NB4 (cell line): ENCODE data around the gene ROMO1.

ENCODE experiments used
- DNase-seq: peaks from one replicate; pipeline ENCODE4 v3.0.0; 2010; ENCODE audit warnings: low read depth
- H3K4me3 ChIP-seq: one replicate; pipeline ENCODE4 v1.5.1; 2011; ENCODE audit warnings: mild to moderate bottlenecking, low read depth, low read length, moderate library complexity
- CTCF ChIP-seq: IDR thresholded peaks from one replicate; pipeline ENCODE4 v1.5.1; 2012; ENCODE audit warnings: low read depth, low read length
- MAX ChIP-seq: IDR thresholded peaks from 2 replicates; pipeline ENCODE4 v1.6.1; 2011; ENCODE audit warnings: low read depth, low read length
- MYC ChIP-seq: IDR thresholded peaks from 2 replicates; pipeline ENCODE4 v1.6.1; 2011; ENCODE audit warnings: low read depth, low read length
- POLR2A ChIP-seq: IDR thresholded peaks from 2 replicates; pipeline ENCODE4 v1.6.1; 2011; ENCODE audit warnings: mild to moderate bottlenecking; ENCODE audit not compliant: insufficient read length; ENCODE audit errors: extremely low read depth

ROMO1 gene

GRCh38 chr20:35699127-35699956 is at the start of gene ROMO1, which contains the start of gene NFS1:
Gene ROMO1 (plus strand): TSS chr20:35699405. CDS start chr20:35699633, 228 bp downstream.
Gene NFS1 (minus strand): TSS chr20:35699352. CDS start chr20:35699288, 64 bp downstream.
- DNase-seq, result peak; percentile 95
- peak within 1 kb of the TSS; percentile 96 for H3K4me3 ChIP-seq
- TF ChIP-seq MYC (peak; percentile 87), POLR2A (peak; percentile 81), MAX (peak; percentile 81), CTCF (no peak)

GRCh38 chr20:35650632-35651031 is 48.6 kb upstream of the ROMO1 start:
- TF ChIP-seq POLR2A, result no peak
- TF ChIP-seq MYC, result no peak
- TF ChIP-seq MAX, result no peak
- TF ChIP-seq CTCF, result no peak
- H3K4me3 ChIP-seq, result no peak overlapping the region
- no peak for DNase-seq

- no peak for DNase-seq
- no peak for TF ChIP-seq MAX
- TF ChIP-seq MYC, result no peak
- TF ChIP-seq CTCF, result no peak
- TF ChIP-seq POLR2A, result no peak
Observed at GRCh38 chr20:35651958-35652357, 47.2 kb upstream of the ROMO1 start.

GRCh38 chr20:35652641-35653429 is 46.4 kb upstream of the ROMO1 start:
- TF ChIP-seq CTCF (no peak), MYC (no peak), MAX (no peak), POLR2A (no peak)
- no peak for DNase-seq
- H3K4me3 ChIP-seq, result no peak overlapping the region

More at GRCh38 chr20:35651958-35652357, 47.2 kb upstream of the ROMO1 start:
- H3K4me3 ChIP-seq, result no peak overlapping the region

GRCh38 chr20:35653430-35653734 is 45.8 kb upstream of the ROMO1 start:
- H3K4me3 ChIP-seq, result no peak overlapping the region
- TF ChIP-seq MAX (no peak), POLR2A (no peak), CTCF (no peak), MYC (no peak)
- DNase-seq, result no peak
